GM12878 (cell line): ENCODE results near the gene PTCH2. TPM values are rescaled to one million over a fixed set of nuclear protein-coding genes. Genes with fewer than 3 reads are reported as not detected.

Experiments used
- ATF7 ChIP-seq: fragments of 450-650 bp; IDR thresholded peaks from 2 replicates; pipeline ENCODE4 v1.6.1; 2016; ENCODE audit warnings: low read depth, mild to moderate bottlenecking
- BCLAF1 ChIP-seq: fragments of 450-650 bp; IDR thresholded peaks from 2 replicates; pipeline ENCODE4 v1.6.1; 2017; ENCODE audit warnings: antibody characterized with exemption, mild to moderate bottlenecking, moderate library complexity
- BHLHE40 ChIP-seq, 2 experiments: fragments of 450-650 bp in 1 of 2; IDR thresholded peaks; 2 replicates each; pipeline ENCODE4 v1.6.1; 2011 to 2017; ENCODE audit warnings: low read depth in 2 of 2, borderline replicate concordance in 1 of 2, improper control_type of control experiment in 1 of 2, low read length in 1 of 2, mild to moderate bottlenecking in 1 of 2
- CHD2 ChIP-seq: IDR thresholded peaks from 2 replicates; pipeline ENCODE4 v1.6.1; 2011; ENCODE audit warnings: low read depth, low read length, improper control_type of control experiment, borderline replicate concordance
- HCFC1 ChIP-seq: fragments of 150-350 bp; IDR thresholded peaks from 2 replicates; pipeline ENCODE4 v1.6.1; 2014; ENCODE audit warnings: low read length
- IRF4 ChIP-seq: IDR thresholded peaks from 2 replicates; pipeline ENCODE4 v1.6.1; 2011; ENCODE audit warnings: low read depth, low read length
- NFYA ChIP-seq: IDR thresholded peaks from 2 replicates; pipeline ENCODE4 v1.6.1; 2011; ENCODE audit warnings: low read depth, mild to moderate bottlenecking, low read length, improper control_type of control experiment, borderline replicate concordance
- NFYB ChIP-seq: IDR thresholded peaks from 2 replicates; pipeline ENCODE4 v1.6.1; 2011; ENCODE audit warnings: low read depth, mild to moderate bottlenecking, low read length, improper control_type of control experiment, moderate library complexity; ENCODE audit not compliant: insufficient read depth
- NR2C2 ChIP-seq: IDR thresholded peaks from 2 replicates; pipeline ENCODE4 v1.6.1; 2011; ENCODE audit warnings: borderline replicate concordance, low read depth; ENCODE audit not compliant: control insufficient read depth, insufficient read length
- TAF1 ChIP-seq: IDR thresholded peaks from 2 replicates; pipeline ENCODE4 v1.6.1; 2011; ENCODE audit warnings: mild to moderate bottlenecking, low read depth, low read length, borderline replicate concordance
- TARDBP ChIP-seq: IDR thresholded peaks from 2 replicates; pipeline ENCODE4 v1.6.1; 2016; ENCODE audit warnings: borderline replicate concordance
- polyA plus RNA-seq, 11 experiments: library from polyadenylated mRNA; depleted of rRNA in 4 of 11; unstranded in 6 of 11; stranded (reverse) in 5 of 11; fragments of >200 nt; fragmentation: Nextera tagmentation in 4 of 11; fragmentation: Illumina TruSeq in 1 of 11; extraction: Ambion mirVana in 4 of 11; extraction: Trizol in 1 of 11; gene quantifications; 1 replicate in 1 of 11; 2 replicates in 10 of 11; pipeline versions ENCODE4 v1.2.1 to v1.2.3, GENCODE V29; 2011 to 2016; ENCODE audit warnings: inconsistent platforms in 2 of 11, missing spikeins in 2 of 11, low read depth in 1 of 11
- total RNA-seq, 4 experiments: library from RNA; depleted of rRNA in 3 of 4; stranded (reverse); fragments of >200 nt in 3 of 4; fragmentation: Illumina TruSeq in 1 of 4; extraction: Trizol in 1 of 4; gene quantifications; 2 replicates each; pipeline versions ENCODE4 v1.2.1 to v1.2.3, GENCODE V29; 2013 to 2021
- TF ChIP-seq, protein P1 (sequence below): IDR thresholded peaks from 2 replicates; pipeline ENCODE4 v1.6.1; 2011; ENCODE audit warnings: borderline replicate concordance, low read depth, mild to moderate bottlenecking, moderate library complexity, mixed read lengths, low read length; ENCODE audit not compliant: insufficient read depth; ENCODE audit errors: extremely low read length

PTCH2 gene
- total and polyA plus RNA-seq, 10 of the 15 experiments (the other 5 are each of a cell fraction or from before 2014, with no cell fraction given): 0.03 to 8.4 (median 0.10) TPM

- TF ChIP-seq, protein P1, sequence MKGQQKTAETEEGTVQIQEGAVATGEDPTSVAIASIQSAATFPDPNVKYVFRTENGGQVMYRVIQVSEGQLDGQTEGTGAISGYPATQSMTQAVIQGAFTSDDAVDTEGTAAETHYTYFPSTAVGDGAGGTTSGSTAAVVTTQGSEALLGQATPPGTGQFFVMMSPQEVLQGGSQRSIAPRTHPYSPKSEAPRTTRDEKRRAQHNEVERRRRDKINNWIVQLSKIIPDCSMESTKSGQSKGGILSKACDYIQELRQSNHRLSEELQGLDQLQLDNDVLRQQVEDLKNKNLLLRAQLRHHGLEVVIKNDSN: no peak
- TF ChIP-seq NFYB (no peak), NR2C2 (no peak), IRF4 (peak; percentile 15; the same call in 1 of the 2 replicates), BHLHE40 (IDR thresholded peaks at IDR 0.05; ENCODE audit: borderline replicate concordance in 1 of 2, low read depth in 2 of 2, low read length in 1 of 2) (peak in 1 of 2 experiments; percentile 47; a peak in 2 of 4 replicates), HCFC1 (no peak), NFYA (no peak), TAF1 (peak; percentile 61; the same call in 1 of the 2 replicates), CHD2 (peak; percentile 51; the same call in 1 of the 2 replicates), ATF7 (peak; percentile 61), BCLAF1 (peak; percentile 76), TARDBP (peak; percentile 98)
- TF ChIP-seq, all 136 proteins: peak for 83
These were observed 23.3 kb downstream of the PTCH2 start (continued) for GRCh38 chr1:44819608-44820327.
